Brain microvascular endothelial cell (primary cell): ENCODE measurements around the gene LASP1.

ENCODE experiments used
- DNase-seq: peaks from one replicate; pipeline ENCODE4 v3.0.0-alpha.2; 2020
- H3K27ac ChIP-seq: fragments of 250-450 bp; sonication (Bioruptor Pico); 2 replicates; pipeline ENCODE4 v1.5.1; 2020; ENCODE audit warnings: mild to moderate bottlenecking, moderate library complexity
- H3K27me3 ChIP-seq: fragments of 250-450 bp; sonication (Bioruptor Pico); replicated peaks from 2 replicates; pipeline ENCODE4 v1.5.1; 2020; ENCODE audit warnings: mild to moderate bottlenecking
- H3K36me3 ChIP-seq: fragments of 250-450 bp; sonication (Bioruptor Pico); replicated peaks from 2 replicates; pipeline ENCODE4 v1.5.1; 2020; ENCODE audit warnings: mild to moderate bottlenecking
- H3K4me3 ChIP-seq: 2 replicates; pipeline ENCODE4 v1.5.1; 2011; ENCODE audit warnings: low read depth, mild to moderate bottlenecking, control low read depth, low read length, moderate library complexity
- in situ Hi-C: cut with HindIII; loops from 2 replicates; pipeline ENCODE4 v1.10.0; 2017; ENCODE audit warnings: low sequenced_read_pairs, low pct_ligation_motif_present
- TF ChIP-seq, protein P1 (sequence below): IDR thresholded peaks from 2 replicates; pipeline ENCODE4 v1.5.1; 2011; ENCODE audit warnings: low read depth, mild to moderate bottlenecking, moderate library complexity, low read length, control low read depth, inconsistent platforms; ENCODE audit errors: missing control alignments

LASP1 gene

DNA sequence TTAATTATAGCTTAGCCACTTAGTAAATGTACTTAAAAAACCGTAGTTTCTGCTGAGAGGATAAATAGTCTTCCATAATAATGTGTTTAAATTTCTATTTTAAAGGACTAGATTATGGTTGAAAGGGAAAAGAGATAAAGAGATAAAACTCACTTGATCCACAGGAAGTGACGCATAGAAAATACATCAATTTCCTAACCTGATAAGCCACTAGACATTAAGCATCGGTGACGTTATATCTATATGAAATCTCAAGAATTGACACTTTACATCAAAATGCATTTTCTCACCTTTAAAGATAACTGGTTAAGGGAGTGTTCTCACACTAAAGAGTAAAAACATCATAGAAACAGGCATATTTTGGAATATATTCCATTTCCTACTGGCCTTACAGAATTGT lies 91.6 kb downstream of the LASP1 start:
- TF ChIP-seq, protein P1, sequence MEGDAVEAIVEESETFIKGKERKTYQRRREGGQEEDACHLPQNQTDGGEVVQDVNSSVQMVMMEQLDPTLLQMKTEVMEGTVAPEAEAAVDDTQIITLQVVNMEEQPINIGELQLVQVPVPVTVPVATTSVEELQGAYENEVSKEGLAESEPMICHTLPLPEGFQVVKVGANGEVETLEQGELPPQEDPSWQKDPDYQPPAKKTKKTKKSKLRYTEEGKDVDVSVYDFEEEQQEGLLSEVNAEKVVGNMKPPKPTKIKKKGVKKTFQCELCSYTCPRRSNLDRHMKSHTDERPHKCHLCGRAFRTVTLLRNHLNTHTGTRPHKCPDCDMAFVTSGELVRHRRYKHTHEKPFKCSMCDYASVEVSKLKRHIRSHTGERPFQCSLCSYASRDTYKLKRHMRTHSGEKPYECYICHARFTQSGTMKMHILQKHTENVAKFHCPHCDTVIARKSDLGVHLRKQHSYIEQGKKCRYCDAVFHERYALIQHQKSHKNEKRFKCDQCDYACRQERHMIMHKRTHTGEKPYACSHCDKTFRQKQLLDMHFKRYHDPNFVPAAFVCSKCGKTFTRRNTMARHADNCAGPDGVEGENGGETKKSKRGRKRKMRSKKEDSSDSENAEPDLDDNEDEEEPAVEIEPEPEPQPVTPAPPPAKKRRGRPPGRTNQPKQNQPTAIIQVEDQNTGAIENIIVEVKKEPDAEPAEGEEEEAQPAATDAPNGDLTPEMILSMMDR = no peak
- no peaks in the 10 kb centered on the region for H3K27me3 ChIP-seq
- no peak overlapping the region for H3K27ac ChIP-seq
- H3K4me3 ChIP-seq = no peak overlapping the region
- in situ Hi-C loops = no loop called here
- no peaks in the 10 kb centered on the region for H3K36me3 ChIP-seq
- DNase-seq = no peak

GRCh38 chr17:38967290-38967738 lies 97.5 kb downstream of the LASP1 start, which contains the start of gene FBXO47:
TSS of gene FBXO47 (minus strand) at chr17:38967403. CDS start at chr17:38963025, 4,378 bp downstream.
- DNase-seq = peak; percentile 90
- Histone ChIP-seq H3K27me3 (no peaks in the 10 kb centered on the region), H3K27ac (no peak within 1 kb of the TSS), H3K4me3 (peak within 1 kb of the TSS; percentile 31), H3K36me3 (no peaks in the 10 kb centered on the region)
- TF ChIP-seq, protein P1 = peak; percentile 27
- in situ Hi-C loops = no loop called here

DNA sequence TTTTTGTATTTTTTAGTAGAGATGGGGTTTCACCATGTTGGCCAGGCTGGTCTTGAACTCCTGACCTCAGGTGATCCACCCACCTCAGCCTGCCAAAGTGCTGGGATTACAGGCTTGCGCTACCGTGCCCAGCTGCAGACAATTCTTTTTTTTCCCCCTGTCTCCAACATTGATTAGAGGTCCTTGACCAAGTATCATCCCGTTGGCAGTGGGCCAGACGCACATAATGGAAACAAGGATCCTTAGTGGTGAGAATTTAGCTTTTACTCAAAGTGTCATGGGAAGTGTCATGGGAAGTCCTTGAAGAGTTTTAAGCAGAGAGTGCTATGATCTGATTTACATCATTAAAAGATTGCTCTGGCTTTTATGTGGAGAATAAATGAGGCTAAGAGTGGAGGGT lies 99.4 kb downstream of the LASP1 start:
- Histone ChIP-seq H3K36me3 (no peaks in the 10 kb centered on the region), H3K27me3 (no peaks in the 10 kb centered on the region), H3K4me3 (no peak overlapping the region), H3K27ac (no peak overlapping the region)
- TF ChIP-seq, protein P1 = no peak
- in situ Hi-C loops = no loop called here
- DNase-seq = no peak

DNA sequence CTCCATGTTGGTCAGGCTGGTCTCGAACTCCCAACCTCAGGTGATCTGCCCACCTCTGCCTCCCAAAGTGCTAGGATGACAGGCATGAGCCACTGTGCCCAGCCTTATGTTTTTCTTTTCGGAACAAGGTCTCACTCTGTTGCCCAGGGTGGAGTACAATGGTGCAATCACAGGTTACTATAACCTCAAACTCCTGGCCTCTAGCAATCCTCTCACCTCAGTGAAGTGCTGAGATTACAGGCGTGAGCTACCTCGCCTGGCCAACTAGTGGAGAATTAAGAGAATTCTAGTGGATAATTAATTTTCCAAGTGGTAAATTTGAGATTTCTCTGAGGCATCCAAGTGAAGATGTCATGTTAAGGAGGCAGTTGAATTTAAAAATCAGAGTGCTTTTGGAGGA lies 100.3 kb downstream of the LASP1 start:
- no peaks in the 10 kb centered on the region for H3K27me3 ChIP-seq
- TF ChIP-seq, protein P1 = no peak
- H3K4me3 ChIP-seq = no peak overlapping the region
- no peak for DNase-seq
- no peak overlapping the region for H3K27ac ChIP-seq
- in situ Hi-C loops = no loop called here
- no peaks in the 10 kb centered on the region for H3K36me3 ChIP-seq

GRCh38 chr17:38970804-38971203 lies 100.9 kb downstream of the LASP1 start:
- Histone ChIP-seq H3K4me3 (no peak overlapping the region), H3K27ac (no peak overlapping the region), H3K27me3 (no peaks in the 10 kb centered on the region), H3K36me3 (no peaks in the 10 kb centered on the region)
- DNase-seq = no peak
- TF ChIP-seq, protein P1 = no peak
- in situ Hi-C loops = no loop called here
